Measurements from ENCODE around the gene TCAIM.

TCAIM gene

DNA sequence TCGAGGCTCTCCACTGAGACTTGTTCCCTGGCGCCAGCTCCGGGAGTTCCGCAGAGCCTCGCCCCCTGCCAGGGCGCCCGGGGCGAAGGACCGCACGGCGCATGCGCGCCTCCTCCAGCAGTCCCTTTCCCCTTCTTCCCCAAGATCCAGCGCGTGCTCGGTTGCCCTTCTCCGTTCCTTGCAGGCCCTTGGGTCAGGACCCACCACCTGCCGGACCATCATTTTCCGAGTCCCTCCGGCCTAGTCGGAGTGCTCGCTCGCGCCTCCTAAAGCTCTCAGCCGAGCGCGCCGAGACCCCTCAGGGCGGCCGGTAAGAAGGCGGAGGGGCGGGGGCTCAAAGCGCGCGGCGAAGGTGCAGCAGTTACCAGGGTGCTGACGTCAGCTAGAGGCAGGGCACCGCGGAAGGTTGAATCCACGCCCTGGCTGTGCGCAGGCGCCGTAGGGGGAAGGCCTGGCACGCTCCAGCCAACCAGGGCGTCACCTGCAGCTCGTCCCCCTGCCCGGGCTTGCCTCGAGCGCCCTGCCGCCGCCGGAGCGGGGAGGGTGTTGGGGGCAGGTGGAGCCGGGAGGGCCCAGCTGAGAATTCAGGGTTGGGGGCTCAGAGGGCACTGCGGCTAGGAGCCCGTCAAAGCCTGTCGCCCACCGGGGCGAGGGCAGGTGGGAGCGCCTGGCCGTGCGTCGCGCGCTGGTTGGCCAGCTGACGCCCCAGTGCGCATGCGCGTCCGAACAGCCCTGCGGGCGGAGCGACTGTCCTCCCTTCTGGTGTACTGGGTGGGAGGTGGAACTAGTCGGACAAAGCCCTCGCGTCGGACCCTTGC lies at the start of gene TCAIM (continued):
- TF ChIP-seq, protein P1, sequence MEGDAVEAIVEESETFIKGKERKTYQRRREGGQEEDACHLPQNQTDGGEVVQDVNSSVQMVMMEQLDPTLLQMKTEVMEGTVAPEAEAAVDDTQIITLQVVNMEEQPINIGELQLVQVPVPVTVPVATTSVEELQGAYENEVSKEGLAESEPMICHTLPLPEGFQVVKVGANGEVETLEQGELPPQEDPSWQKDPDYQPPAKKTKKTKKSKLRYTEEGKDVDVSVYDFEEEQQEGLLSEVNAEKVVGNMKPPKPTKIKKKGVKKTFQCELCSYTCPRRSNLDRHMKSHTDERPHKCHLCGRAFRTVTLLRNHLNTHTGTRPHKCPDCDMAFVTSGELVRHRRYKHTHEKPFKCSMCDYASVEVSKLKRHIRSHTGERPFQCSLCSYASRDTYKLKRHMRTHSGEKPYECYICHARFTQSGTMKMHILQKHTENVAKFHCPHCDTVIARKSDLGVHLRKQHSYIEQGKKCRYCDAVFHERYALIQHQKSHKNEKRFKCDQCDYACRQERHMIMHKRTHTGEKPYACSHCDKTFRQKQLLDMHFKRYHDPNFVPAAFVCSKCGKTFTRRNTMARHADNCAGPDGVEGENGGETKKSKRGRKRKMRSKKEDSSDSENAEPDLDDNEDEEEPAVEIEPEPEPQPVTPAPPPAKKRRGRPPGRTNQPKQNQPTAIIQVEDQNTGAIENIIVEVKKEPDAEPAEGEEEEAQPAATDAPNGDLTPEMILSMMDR (tag by site-specific recombination; IDR thresholded peaks at IDR 0.05): peak; percentile 29; the same call in 1 of the 2 replicates
- no peak for TF ChIP-seq ZNF223 (tag by site-specific recombination; IDR thresholded peaks at IDR 0.05)

DNA sequence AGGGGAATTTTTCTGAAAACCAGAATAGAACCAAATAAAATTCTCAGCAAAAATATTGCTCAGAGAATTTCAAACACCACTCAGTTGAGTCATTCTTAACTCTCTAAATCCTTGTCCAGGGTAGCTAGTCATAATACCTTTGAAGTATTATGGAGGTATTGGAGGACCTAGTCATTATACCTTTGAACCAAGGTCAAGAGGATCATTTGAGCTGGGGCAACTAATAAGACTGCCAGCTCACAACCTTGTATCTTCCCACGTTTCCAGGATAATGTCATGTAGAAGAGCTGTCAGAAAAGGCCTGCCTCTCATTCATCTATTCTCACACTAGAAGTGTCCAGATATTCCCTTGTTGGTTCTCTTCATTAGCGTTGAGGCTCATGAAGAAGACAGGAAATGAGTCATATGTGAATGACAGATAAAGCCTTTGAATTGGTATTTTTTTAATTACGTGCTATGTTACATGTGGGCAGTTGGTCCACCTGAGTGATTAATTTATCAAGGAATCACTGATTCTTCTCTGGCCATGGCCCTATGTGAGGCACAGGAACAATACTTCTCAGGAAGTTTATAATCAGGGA lies 48.6 kb upstream of the TCAIM start:
- Histone ChIP-seq H3K4me3 (ENCODE audit: low read depth, low read length) (no peak overlapping the region), H3K9me3 (ENCODE audit: control insufficient read depth, insufficient read depth, low read depth, low read length) (no peaks in the 10 kb centered on the region), H3K4me1 (ENCODE audit: control insufficient read depth, insufficient read depth, low read length) (no peaks in the 10 kb centered on the region), H3K27ac (ENCODE audit: extremely low read depth, low read depth, low read length) (no peak overlapping the region), H3K36me3 (ENCODE audit: control insufficient read depth in 2 of 2, insufficient read depth in 1 of 2, low read length in 2 of 2) (no peaks in the 10 kb centered on the region)
- POLR2A ChIA-PET: no interaction called here
- CTCF ChIA-PET: interaction anchor here (0.7 kb wide), 1 partner anchor 101 kb away, joined by 3 read pairs; no protein-coding TSS in a partner anchor
- no peak for TF ChIP-seq ZNF596 (tag by site-specific recombination; IDR thresholded peaks at IDR 0.05)
- TF ChIP-seq, protein P1 (tag by site-specific recombination; IDR thresholded peaks at IDR 0.05): no peak
- no peak for TF ChIP-seq ZNF621 (tag by site-specific recombination; IDR thresholded peaks at IDR 0.05)
- TF ChIP-seq, protein P2, sequence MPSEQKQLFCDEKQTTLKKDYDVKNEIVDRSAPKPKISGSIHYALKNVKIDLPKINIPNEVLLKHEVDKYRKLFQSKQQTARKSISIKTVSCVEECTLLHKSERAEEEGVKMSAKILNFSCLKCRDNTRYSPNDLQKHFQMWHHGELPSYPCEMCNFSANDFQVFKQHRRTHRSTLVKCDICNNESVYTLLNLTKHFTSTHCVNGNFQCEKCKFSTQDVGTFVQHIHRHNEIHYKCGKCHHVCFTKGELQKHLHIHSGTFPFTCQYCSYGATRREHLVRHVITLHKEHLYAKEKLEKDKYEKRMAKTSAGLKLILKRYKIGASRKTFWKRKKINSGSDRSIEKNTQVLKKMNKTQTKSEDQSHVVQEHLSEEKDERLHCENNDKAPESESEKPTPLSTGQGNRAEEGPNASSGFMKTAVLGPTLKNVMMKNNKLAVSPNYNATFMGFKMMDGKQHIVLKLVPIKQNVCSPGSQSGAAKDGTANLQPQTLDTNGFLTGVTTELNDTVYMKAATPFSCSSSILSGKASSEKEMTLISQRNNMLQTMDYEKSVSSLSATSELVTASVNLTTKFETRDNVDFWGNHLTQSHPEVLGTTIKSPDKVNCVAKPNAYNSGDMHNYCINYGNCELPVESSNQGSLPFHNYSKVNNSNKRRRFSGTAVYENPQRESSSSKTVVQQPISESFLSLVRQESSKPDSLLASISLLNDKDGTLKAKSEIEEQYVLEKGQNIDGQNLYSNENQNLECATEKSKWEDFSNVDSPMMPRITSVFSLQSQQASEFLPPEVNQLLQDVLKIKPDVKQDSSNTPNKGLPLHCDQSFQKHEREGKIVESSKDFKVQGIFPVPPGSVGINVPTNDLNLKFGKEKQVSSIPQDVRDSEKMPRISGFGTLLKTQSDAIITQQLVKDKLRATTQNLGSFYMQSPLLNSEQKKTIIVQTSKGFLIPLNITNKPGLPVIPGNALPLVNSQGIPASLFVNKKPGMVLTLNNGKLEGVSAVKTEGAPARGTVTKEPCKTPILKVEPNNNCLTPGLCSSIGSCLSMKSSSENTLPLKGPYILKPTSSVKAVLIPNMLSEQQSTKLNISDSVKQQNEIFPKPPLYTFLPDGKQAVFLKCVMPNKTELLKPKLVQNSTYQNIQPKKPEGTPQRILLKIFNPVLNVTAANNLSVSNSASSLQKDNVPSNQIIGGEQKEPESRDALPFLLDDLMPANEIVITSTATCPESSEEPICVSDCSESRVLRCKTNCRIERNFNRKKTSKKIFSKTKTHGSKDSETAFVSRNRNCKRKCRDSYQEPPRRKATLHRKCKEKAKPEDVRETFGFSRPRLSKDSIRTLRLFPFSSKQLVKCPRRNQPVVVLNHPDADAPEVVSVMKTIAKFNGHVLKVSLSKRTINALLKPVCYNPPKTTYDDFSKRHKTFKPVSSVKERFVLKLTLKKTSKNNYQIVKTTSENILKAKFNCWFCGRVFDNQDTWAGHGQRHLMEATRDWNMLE (tag by site-specific recombination; conservative IDR thresholded peaks at IDR 0.05; ENCODE audit: low read depth): no peak

DNA sequence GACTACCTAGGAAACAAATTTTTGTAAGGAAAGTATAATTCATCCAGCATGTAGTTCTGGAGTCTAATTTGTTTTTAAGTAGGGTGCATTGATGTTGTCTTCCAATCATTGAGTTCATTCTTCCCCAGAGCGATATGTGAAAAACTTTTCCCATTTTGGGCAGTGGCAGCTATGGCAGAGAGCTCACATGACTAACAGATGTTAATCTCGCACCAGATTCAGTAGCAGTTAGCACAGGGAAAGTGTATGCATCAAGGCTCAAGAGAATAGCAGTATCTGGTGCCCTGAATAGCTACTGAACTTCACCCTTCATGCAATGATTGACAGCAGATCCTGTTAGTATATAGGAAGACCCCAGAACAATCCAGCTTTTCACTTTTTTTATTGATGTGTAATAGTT lies 46.3 kb upstream of the TCAIM start:
- ChIA-PET CTCF (interaction anchor here (0.6 kb wide), 1 partner anchor 239 kb away, joined by 3 read pairs; no protein-coding TSS in a partner anchor), POLR2A (no interaction called here)
- Histone ChIP-seq H3K9me3 (ENCODE audit: control insufficient read depth, insufficient read depth, low read depth, low read length) (no peaks in the 10 kb centered on the region), H3K4me3 (ENCODE audit: low read depth, low read length) (no peak overlapping the region), H3K36me3 (ENCODE audit: control insufficient read depth in 2 of 2, insufficient read depth in 1 of 2, low read length in 2 of 2) (no peaks in the 10 kb centered on the region), H3K4me1 (ENCODE audit: control insufficient read depth, insufficient read depth, low read length) (no peaks in the 10 kb centered on the region), H3K27ac (ENCODE audit: extremely low read depth, low read depth, low read length) (no peak overlapping the region)
- no peak for TF ChIP-seq ZNF792 (tag by site-specific recombination; IDR thresholded peaks at IDR 0.05)
- TF ChIP-seq, protein P3, sequence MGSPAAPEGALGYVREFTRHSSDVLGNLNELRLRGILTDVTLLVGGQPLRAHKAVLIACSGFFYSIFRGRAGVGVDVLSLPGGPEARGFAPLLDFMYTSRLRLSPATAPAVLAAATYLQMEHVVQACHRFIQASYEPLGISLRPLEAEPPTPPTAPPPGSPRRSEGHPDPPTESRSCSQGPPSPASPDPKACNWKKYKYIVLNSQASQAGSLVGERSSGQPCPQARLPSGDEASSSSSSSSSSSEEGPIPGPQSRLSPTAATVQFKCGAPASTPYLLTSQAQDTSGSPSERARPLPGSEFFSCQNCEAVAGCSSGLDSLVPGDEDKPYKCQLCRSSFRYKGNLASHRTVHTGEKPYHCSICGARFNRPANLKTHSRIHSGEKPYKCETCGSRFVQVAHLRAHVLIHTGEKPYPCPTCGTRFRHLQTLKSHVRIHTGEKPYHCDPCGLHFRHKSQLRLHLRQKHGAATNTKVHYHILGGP (tag by site-specific recombination; IDR thresholded peaks at IDR 0.05): no peak
- TF ChIP-seq, protein P4, sequence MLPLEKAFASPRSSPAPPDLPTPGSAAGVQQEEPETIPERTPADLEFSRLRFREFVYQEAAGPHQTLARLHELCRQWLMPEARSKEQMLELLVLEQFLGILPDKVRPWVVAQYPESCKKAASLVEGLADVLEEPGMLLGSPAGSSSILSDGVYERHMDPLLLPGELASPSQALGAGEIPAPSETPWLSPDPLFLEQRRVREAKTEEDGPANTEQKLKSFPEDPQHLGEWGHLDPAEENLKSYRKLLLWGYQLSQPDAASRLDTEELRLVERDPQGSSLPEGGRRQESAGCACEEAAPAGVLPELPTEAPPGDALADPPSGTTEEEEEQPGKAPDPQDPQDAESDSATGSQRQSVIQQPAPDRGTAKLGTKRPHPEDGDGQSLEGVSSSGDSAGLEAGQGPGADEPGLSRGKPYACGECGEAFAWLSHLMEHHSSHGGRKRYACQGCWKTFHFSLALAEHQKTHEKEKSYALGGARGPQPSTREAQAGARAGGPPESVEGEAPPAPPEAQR (tag by site-specific recombination; IDR thresholded peaks at IDR 0.05): no peak
- TF ChIP-seq ZNF211 (tag by site-specific recombination; IDR thresholded peaks at IDR 0.05; ENCODE audit: low read depth): no peak
- TF ChIP-seq ZNF366 (tag by site-specific recombination; conservative IDR thresholded peaks at IDR 0.05): no peak
- no peak for TF ChIP-seq ZNF423 (tag by site-specific recombination; IDR thresholded peaks at IDR 0.05)
- no peak for TF ChIP-seq ZNF623 (tag by site-specific recombination; IDR thresholded peaks at IDR 0.05)
- no peak for TF ChIP-seq ZNF624 (tag by site-specific recombination; IDR thresholded peaks at IDR 0.05)
- no peak for TF ChIP-seq MYNN (tag by site-specific recombination; IDR thresholded peaks at IDR 0.05; ENCODE audit: borderline replicate concordance)
- TF ChIP-seq ZNF529 (tag by site-specific recombination; IDR thresholded peaks at IDR 0.05; ENCODE audit: insufficient replicate concordance): no peak
- TF ChIP-seq ZNF707 (tag by site-specific recombination; IDR thresholded peaks at IDR 0.05): no peak
- TF ChIP-seq MZF1 (tag by site-specific recombination; IDR thresholded peaks at IDR 0.05; ENCODE audit: borderline replicate concordance): no peak
- no peak for TF ChIP-seq ZNF837 (tag by site-specific recombination; IDR thresholded peaks at IDR 0.05)

Measured in HEK293 (cell line).